GM19043 (cell line): ENCODE results near the gene PLEKHG5.
"Not testable (repeated sequence)": the region's sequence is repeated elsewhere in the genome, so short reads cannot be mapped to it uniquely, and the experiment has no call there.

Experiments
- ATAC-seq: cut with Tn5 transposase; IDR thresholded peaks from one replicate; pipeline ENCODE4 v1.9.1; 2021; ENCODE audit warnings: low read depth; ENCODE audit not compliant: unreplicated experiment

Gene PLEKHG5

DNA sequence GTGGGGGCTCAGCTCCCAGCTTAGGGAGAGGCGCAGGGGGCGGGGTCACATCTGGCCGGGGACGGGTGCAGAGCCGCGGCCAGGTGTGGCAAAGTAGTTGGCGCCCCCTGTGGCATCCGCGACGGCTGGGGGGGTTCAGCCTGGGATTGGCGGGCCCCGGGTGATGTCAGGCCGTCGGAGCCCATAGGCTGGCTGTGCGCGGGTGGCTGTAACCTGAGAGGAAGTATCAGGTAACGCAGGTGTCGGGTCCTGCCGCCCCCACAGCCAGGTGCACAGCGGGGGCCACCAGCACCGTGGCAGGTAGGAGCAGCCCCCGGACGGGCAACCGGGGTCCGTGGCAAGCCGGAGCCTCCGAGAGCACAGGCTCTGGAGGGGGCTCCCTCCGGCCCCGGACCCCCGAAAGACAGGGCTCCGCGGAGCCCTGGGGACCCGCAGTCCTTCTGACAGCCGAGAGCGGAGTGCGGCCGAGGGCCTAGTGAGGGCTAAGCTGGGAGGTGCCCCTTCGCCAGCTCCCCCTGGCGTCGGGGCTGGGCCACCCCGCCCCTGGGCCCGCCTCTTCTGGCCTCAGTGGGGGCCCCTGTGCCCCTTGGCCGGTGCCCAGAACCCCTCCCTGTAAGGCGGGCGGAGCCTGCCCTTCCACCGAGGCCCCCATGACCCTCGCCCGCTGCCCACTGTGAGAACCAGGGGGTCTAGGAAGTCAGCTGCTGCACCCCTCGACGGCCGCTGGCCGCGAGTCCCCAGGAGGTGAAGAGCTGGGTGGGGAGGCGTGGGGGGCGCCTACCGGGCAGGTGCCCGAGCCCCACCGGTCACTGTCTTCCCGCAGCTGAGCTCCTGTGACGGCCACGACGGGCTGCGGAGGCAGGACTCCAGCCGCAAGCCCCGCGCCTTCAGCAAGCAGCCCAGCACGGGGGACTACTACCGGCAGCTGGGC is 43.4 kb downstream of the PLEKHG5 start:
- no peak for ATAC-seq

DNA sequence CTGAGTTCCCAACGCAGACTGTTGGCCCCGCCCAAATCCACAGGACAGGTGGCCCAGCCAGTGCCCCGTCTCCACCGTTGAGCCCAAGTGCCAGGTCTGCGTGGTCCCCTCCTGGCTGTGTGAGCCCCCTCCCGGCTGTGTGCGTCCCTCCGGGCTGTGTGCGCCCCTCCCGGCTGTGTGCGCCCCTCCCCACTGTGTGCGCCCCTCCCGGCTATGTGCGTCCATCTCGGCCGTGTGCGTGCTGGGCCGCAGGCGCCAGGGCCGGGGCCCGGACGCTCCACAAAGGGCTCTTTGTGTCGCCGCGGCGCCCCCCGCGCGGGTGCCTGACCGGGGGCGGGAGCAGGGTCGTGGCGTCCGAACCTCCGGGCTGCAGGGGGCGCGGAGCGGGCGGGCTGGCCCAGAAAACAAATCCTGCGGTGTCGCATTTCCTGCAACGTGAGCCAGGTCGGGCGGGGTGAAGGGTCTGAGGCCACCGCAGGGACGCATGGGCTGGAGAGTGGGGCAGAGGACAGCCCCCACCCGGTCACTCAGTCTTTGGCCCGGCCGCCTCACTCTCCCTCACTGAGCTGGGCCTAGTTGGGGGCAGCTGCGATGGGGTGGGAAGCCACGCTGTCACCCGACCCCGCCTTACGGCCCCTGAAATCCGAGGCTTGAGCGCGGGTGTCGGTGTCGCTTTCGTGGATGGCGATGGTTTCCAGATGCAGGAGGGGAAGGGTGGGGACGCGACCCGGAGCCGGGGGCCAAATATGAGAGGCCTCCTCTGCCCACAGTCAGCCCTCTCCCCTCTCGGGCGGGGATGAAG is 44.2 kb downstream of the PLEKHG5 start:
- no peak for ATAC-seq

DNA sequence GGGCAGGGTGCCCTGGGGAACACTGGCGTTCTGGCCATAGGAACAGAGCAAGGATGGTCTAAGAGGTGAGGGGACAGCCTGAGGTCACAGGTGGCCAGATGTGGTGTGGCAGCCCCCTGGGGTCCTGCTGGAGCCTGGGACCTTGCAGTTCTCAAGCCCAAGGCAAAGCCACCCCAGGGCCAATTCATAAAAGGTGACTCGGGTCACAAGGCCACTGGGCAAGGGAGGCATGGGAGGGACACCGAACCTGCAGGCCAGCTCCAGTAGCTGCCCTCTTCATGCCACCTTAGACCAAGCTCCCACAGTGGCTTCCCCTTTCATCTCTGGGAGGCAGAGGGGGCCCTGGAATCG is 44.8 kb downstream of the PLEKHG5 start:
- ATAC-seq, result no peak

DNA sequence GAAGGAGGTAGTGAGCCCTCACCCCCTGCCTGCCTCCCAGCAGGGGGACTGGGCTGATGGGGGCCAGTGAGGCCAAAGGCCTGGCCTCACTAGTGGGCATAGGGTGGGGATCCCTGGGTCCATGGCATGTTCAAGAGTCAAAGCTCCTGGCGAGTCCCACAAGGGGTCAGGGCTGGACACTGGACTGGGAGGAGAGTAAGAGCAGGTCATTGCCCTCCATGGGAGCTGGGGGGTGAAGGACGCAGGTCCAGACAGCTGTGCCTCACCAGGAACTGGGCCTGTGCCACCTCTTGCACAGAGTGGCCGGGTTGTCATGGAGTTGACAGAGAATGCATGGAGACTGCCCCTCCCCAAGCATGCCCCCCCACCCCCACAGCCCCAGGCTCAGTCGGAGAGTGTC is 45.5 kb downstream of the PLEKHG5 start:
- ATAC-seq, result not testable (repeated sequence)

DNA sequence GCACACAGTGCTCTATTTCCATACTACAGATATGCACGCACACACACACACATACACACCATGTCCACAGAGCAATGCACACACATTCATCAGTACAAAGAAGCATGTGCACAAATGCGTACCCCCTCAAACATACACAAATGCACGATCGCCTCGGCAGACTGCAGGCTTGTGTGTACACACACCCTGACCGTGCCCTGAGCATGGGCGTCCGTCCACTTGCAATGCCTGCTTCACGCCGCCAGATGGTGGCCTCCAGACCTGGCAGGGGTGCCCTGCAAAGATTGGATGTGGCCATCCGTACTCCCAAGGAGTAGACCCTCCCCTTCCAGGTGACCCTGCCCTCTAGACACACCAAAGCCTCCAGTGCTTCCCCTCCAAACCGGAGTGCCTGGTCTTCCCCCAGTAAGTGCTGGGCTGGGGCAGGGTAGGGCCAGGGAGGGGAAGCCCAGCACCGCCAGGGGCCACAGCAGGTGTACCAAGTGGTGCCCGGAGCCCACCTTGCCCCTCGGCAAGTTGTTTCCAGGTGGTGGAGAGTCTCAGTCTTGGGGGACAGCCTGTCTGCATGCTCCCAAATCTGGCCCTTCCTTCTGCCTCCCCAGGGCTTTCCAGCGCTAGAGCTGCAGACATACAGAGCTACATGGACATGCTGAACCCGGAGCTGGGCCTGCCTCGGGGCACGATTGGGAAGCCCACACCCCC is 46.3 kb downstream of the PLEKHG5 start:
- ATAC-seq, result no peak

DNA sequence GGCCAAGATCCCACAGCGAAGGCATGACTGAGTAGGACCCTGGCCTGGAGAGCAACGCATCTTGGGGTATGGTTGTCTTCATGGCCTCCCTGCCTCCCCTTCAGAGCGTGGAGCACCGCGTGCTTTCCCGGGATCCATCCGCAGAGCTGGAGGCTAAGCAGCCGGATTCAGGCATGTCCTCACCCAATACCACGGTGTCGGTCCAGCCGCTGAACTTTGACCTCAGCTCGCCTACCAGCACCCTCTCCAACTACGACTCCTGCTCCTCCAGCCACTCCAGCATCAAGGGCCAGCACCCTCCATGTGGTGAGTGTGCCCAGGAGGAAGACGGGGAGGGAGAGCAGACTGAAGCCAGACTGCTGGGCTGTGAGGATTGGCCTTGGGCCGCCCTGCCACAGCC is 47.1 kb downstream of the PLEKHG5 start:
- ATAC-seq, result no peak

DNA sequence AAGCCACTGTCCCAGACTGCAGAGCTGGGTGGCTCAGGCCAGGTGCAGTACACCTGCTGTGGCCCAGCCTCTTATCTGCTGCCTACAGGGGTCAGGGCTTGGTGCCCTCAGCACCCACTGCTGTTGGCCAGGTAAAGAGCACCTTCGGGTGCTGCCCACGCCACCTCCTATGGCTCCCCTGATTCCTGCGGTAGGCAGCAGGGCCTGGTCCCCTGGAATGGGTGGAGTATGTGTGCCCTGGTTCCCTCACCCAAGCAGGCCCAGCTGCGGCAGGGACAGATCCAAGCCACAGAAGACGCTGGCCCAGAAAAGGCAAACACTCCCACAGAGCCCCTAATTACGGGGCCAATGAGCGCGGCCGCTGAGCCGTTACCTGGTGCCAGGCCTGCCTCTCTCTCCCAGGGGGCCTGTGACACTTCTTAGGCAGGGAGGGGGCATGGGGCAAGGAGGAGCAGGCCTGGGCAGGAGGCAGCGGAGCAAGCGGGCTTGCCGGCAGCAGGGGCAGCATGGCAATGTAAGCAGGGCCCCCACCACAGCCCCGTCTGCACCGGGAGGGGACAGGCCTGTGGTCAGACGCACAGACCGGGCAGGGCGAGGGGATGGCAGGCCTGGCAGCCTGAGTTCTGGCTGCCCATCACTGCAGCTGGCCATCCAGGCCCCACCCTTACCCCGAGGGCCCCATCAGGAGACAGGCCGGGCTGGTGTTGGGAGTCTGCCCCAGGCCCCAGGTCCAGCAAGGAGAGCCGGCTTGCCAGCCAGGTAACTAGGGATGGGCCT is 47.9 kb downstream of the PLEKHG5 start:
- ATAC-seq, result no peak

DNA sequence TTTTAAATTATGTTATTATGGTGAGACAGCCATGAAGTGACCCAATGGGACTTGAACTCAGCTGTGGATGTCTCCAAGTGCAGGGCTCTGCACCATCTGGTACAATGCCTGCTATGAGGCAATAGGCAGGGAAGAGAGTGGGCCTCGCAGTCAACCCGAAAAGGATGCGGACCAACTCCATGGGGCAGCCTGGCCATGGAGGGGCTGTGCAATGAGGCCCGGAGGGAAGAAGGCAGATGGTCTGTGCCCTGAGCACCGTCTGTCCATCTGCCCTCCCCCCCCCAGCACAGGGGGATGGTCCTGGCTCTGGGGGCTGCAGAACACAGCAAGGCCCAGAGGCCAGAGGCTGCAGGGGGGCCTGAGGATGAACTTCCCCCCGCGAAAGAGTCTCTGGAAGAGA is 49.9 kb downstream of the PLEKHG5 start:
- ATAC-seq, result no peak

DNA sequence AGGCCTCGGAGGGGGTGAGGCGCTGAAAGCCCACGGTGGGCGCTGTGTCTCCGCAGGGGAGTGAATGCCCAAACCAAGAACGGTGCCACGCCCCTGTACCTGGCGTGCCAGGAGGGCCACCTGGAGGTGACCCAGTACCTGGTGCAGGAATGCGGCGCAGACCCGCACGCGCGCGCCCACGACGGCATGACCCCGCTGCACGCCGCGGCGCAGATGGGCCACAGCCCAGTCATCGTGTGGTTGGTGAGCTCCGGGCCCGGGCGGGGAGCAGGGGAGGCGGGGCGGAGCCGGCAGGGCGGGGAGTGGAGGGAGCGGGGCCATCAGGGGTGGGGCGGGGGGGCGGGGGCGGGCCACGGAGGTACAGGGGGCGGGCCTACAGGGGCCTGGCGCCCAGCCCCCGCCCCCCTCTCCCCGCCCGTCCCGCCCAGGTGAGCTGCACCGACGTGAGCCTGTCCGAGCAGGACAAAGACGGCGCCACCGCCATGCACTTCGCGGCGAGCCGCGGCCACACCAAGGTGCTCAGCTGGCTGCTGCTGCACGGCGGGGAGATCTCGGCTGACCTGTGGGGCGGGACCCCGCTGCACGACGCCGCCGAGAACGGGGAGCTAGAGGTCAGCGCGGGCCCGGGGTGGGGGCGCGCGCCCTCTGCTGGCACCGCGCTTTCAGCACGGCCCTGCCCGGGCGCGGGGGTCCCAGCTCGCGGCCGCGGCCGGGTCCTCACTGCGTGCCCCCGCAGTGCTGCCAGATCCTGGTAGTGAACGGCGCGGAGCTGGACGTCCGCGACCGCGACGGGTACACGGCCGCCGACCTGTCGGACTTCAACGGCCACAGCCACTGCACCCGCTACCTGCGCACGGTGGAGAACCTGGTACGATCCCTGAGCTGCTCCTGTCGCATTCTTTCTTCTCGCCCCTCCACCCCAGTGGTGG is 51.0 kb downstream of the PLEKHG5 start:
- ATAC-seq, result no peak

DNA sequence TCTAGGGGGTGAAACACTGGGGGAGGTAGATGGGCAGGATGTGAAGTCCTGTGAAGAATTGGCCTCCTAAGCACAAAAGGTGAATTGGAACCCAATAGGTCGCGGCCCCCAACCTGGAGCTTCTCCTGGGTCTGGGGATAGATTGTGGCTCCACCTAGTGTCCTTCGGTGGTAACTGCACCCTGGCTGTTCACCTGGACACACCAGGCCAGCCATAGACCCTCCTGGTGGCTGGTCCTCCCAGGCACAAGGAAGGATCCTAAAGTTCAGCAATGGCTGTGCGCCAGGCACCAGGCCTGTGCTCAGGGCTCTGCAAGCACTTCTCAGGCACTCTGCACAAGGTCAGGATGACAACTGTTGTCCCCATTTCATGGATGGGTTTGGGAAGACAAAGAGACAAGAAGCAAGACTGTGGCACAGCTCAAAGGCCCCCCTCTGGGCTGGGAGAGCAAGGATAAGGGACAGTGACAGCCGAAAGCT is 53.4 kb downstream of the PLEKHG5 start:
- ATAC-seq, result no peak

DNA sequence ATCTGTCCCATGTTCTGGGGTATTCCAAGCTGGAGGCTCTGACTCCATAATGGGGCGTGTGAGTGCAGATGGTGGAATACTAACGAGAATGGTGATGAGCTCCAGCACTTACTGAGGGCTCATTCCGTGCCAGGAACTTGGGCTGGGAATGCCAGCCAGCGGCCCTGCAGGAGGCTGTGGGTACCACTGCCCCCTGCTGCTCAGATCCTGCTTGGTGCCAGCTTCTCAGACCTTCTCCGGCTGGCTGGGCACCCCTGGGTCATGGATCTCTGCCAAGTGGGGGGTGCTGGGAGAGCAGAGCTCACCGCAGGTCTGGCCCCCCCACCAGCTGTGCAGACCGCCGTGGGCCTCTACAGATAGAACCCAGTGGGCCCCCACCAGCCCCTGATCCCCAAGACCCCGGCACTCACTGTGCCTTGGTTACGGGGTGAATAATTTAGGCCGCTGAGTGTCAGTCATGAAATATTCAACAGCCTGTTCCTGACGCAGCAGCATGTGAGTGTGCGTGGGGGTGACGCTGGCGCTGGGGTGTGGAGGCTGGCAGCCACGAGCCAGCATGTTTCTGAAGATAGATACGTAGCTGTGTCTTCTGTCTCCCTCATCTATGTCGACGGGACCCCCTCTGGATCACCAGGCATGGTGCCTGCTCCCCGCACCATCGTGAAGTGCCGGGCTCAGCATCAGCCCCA is 54.3 kb downstream of the PLEKHG5 start:
- ATAC-seq, result not testable (repeated sequence)

DNA sequence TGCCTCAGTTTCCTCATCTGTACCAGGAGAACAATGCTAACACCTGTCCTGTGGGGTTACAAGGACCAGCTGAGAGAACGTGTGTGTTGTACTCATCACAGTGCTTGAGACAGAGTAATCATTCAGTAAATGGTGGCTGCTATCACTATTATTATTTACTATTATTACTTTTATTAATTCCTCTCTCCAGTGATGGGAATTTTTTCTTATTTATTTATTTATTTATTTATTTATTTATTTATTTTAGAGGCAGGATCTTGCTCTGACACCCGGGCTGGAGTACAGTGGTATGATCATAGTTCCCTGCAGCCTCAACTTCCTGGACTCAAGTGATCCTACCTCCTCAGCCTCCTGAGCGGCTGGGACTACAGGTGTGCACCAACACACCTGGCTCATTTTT is 55.2 kb downstream of the PLEKHG5 start:
- not testable (repeated sequence) for ATAC-seq

DNA sequence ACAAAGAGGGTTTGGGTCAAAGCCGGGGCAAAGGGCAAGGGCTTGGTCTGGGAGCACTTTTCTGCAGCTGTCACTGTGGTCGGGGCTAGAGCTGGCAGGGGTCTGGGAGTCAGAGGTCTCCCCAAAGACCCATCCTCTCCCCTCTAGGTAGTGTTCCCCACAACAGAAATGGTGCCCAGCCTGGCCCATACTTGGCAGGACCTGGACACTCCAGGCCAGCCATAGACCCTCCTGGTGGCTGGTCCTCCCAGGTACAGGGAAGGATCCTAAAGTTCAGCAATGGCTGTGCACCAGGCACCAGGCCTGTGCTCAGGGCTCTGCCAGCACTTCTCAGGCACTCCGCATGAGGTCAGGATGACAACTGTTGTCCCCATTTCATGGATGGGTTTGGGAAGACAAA is 55.9 kb downstream of the PLEKHG5 start:
- no peak for ATAC-seq

DNA sequence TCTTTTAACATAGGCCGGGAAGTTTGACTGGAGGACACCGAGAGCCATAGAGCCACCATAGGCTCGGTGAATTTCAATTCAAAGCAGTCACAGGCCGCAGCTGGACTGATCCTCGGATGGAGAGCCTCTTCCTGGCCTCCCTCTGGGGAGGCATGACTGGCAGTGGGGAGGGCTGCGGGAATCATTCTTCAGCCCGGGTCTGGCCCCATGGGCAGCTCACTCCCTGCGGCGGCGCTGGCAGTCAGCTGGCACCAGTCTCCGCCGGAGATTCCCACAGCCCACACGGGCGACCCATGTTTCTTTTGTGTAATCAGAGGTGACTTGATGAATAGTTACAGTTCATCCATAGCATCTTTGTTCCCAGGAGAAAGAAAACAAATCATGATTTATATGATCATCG is 56.3 kb downstream of the PLEKHG5 start:
- ATAC-seq, result no peak

DNA sequence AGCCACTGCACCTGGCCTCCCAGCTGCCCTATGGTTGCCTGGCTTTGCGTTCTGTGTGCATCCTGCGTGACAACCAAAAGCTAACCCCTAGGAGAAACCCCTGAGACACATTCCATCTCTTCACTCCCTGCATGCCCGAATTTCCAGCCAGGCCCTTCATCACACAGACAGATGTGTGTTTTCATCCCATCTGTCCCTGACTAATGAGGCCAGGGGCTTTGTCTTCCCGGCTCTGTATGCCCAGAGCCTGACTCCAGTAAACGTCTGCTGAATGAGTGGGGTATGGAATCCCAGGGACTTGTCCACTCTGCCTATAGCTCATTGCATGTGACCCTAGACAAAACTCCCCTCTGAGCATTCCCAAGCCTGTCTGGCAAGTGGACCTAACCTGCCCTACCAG is 57.3 kb downstream of the PLEKHG5 start:
- ATAC-seq, result no peak

DNA sequence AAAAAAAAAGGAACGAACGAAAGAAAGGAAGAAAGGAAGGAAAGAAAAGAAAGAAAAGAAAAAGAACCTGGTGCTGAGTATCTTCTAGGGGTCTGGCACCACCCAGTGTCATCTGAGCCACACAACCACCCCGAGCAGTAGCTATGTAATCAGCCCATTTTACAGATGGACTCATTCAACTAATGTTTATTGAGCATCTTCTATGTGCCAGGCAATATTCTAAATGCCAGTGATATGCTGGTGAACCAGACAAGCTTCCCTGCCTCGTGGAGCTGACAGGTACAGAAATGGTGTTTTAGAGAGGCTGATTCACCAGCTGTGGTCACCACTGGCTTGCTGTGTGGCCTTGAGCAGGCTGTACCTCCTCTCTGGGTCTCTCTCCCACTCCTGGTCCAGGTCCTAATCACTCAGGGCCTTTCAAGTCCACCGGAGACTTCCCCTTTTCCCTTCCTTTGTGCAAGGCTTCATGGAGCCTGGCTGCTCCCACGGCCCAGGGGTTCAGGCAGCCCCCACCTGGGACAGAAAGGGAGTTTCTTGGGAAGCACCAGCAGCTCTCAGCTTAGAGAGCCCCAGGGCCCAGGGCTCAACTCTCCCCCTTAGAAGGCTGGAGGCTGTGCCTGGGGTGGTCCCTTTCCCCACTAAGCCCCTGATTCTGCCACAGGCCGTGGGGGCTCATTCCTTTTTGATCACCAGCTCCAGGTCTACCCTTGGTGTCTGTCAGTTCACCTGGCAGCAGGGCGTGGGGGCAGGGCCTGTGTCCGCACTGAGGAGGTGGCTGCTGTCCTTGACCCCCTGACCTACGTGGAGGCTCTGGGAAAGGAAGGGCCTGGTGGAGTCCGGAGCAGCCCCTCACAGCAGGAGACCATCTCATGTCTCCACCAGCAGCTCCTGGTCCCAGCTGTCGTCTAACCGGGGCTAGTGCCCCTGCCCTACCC is 59.6 kb downstream of the PLEKHG5 start:
- ATAC-seq, result not testable (repeated sequence)

DNA sequence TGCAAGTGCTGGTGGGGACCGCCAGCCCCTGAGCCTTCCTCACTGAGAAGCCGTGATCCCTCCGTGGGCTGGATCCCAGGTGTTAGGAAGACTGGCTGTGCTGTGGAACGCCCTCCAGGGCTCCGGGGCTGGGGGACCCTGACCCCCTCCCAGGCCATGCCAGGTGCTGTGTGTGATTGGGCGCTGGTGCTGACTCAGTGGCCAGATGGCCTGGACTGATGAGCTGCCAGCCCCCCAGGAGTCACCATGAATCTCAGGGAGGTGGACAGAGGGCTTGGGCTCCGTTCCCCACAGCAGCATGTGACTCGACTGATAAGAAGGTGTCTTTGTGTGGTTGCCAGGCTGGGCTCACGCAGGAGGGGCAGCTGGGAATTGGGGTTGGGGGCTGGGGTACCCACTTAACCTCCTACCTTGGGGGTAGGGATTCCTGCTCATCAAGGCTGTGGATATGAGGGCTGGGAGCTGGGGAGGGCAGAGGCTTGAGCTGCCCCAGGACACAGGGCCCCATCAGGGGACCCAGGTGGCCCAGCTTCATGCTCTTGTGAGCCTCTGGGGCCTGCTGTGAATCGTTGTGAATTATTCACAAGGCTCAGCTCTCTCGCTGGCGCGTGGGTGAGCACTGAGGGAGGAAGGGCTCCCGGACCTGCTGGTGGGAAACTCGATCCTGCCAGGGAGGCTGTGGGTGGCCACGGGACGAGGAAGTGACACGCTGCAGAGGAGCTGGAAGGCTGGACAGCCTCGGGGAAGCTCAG is 61.6 kb downstream of the PLEKHG5 start:
- ATAC-seq, result not testable (repeated sequence)
